GM21447 (cell line): ENCODE data around the gene ACTL10.
"Not testable (repeated sequence)": the region's sequence is repeated elsewhere in the genome, so short reads cannot be mapped to it uniquely, and the experiment has no call there.

Experiments
- ATAC-seq: cut with Tn5 transposase; IDR thresholded peaks from one replicate; pipeline ENCODE4 v1.9.1; 2021; ENCODE audit not compliant: unreplicated experiment

Gene ACTL10

GRCh38 chr20:33666293-33667244 lies at the start of gene ACTL10:
Gene ACTL10, plus strand, starts transcription at chr20:33666943. Its CDS starts 555 bp downstream, at chr20:33667498.
- ATAC-seq, result peak; percentile 70

- no peak for ATAC-seq
Measured at GRCh38 chr20:33621717-33622400, 44.9 kb upstream of the ACTL10 start.

DNA sequence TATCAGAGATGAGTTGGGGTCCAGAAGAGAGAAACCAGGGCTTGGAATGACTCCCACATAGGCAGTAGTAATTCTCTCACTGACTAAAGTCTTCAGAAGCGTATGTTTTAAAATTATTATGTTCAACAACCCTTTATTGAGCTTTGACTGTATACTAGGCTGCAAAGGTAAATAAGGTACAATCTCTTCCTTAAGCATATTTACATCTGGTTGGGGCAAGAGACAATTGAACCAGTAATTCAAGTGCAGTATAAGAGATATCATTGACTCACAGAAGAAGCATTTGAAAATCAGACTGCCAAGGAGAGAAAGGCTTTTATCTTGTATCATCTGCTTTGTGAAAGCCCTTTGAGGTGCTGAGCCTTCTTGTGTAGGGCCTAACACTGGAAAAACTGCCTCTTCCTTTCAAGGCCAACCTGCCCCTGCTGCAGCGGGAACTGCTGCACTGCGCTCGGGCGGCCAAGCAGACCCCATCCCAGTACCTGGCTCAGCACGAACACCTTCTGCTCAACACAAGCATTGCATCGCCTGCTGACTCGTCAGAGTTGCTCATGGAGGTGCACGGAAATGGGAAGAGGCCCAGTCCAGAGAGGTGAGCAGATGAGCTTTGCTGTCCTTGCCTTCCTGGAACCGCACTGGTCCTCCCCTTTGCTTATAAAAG lies 43.9 kb upstream of the ACTL10 start:
- ATAC-seq, result no peak

DNA sequence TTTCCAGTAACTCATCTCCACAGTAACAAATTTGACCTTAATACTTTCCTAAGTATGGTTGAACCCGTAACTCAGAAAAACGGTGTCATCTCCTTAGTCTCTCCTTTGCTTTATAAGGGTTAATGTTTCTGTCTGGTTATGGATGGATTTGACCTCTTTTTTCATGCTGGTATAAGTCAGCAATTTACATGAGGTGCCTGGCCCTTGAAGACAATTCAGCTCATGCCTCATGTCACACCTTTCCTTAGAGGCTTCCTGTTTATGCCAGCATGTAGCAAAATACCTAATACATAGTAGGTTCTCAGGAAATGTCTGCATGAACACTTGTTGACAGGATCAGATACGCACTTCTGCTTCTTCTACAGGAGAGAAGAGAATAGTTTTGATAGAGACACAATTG lies 42.3 kb upstream of the ACTL10 start:
- no peak for ATAC-seq

DNA sequence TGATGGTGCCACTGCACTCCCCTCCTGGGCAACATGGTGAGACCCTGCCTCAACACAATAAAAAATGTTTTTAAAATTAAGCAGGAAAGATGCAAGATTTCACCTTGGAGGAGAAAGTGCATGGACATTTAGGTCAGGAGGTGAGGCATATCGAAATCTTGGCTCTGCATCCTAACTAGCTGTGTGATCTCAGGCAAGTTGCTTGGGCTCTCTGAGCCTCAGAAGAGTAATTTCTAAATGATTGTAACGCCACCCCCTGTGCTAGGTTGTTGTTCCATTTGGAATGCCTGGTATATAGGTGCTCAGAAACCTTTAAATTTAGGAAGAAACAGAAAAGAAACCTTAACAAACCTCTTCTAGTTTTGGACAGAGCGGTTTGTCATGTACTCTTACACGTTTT lies 40.6 kb upstream of the ACTL10 start:
- no peak for ATAC-seq

GRCh38 chr20:33627577-33628216 lies 39.0 kb upstream of the ACTL10 start:
- ATAC-seq, result no peak

DNA sequence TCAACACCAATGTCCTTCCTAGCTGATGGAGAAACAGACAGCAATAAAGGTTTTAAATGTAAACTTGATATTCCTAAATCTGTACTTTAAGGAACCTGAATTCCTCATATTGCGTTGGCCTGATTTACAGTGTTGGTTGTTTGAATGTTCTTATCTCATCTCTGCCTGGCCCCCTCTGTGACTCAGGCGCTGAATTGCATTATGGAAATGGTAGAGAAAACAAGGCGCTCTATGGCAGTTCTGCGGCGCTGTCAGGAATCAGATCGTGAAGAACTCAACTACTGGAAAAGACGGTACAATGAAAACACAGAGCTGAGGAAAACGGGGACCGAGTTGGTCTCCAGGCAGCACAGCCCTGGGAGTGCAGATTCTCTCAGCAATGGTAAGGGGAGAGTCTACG lies 37.2 kb upstream of the ACTL10 start:
- no peak for ATAC-seq

DNA sequence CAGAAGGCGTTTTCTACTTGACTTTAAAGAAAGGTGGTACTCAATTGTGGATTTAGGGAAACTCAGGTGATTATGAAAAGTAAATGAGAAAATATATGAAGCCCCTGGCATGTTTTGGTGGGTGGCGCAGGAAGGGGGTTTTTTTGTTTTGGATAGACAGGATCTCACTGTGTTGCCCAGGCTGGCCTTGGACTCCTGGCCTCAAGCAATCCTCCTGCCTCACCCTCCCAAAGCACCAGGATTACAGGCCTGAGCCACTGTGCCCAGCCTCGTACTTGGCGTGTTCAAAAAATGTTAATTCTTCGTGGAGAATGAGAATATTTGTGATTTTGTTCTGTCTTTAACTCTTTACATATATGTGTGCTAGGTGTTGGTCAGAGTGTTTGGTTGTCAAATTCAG lies 36.8 kb upstream of the ACTL10 start:
- no peak for ATAC-seq

DNA sequence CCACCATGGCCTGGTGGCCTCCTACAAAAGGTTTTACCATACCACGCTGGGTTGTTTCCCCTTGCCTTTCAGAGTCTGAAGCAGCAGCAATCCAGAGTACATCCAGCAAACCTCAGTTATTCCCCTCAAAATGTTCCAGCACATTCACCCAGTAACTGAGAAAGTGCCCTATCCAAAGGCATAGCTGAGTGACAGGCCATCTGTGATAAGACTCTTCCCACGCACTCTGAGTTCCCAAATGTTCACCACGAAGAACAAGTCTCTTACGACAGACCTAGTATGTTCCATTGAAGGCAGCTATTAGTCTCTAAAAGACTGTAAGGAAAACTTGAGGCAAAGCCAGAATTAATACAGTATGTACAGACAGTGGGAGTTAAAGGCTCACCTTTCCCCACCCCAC lies 36.2 kb upstream of the ACTL10 start:
- no peak for ATAC-seq

DNA sequence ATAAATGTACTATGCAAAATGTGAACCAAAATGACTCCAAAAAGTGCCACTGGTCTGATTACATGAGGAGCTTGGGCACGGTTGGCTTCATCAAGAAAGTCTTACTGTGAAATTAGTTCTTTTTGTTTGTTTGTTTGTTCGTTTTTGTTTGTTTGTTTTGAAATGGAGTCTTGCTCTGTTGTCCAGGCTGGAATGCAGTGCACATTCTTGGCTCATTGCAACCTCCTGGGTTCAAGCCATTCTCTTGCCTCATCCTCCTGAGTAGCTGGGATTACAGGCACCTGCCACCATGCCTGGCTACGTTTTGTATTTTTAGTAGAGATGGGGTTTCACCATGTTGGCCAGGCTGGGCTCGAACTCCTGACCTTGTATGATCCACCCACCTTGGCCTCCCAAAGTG lies 34.8 kb upstream of the ACTL10 start:
- ATAC-seq, result not testable (repeated sequence)

DNA sequence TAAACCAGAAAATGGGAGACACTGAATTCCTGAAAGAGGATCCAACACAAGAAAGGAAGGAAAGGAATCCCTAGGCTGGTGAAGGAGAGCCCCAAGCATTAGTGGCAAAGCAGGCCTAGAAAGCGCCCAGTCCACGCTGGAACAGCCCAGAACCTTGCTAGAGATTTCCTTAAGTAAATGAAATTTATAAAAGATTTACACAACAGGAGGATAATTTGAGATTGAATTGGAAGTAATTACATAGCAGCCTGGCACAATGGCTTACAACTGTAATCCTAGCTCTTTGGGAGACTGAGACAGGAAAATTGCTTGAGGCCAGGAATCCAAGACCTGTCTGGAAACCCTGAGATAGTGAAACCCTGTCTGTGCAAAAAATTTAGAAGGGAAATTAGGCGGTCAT lies 31.4 kb upstream of the ACTL10 start:
- no peak for ATAC-seq

DNA sequence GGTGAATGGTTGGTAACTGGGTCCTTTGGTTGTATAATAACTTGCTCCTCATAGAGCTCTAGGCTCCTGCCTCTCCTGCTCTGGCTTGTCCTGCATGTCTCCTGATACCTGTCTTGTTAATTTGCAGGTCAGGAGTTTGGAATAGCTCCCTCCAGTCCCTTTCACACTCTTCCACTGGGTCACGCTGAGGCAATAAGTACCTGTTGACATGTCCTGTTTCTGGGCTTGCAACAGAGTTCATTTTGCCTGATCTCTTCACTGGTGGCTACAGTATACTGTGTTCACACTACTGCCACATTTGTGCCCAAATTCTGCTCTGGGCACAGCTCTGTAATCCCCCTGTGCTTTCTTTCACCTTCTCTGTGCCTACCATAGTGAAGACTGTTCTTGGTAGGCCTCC lies 30.0 kb upstream of the ACTL10 start:
- ATAC-seq, result no peak

GRCh38 chr20:33640287-33640686 lies 26.5 kb upstream of the ACTL10 start:
- no peak for ATAC-seq

DNA sequence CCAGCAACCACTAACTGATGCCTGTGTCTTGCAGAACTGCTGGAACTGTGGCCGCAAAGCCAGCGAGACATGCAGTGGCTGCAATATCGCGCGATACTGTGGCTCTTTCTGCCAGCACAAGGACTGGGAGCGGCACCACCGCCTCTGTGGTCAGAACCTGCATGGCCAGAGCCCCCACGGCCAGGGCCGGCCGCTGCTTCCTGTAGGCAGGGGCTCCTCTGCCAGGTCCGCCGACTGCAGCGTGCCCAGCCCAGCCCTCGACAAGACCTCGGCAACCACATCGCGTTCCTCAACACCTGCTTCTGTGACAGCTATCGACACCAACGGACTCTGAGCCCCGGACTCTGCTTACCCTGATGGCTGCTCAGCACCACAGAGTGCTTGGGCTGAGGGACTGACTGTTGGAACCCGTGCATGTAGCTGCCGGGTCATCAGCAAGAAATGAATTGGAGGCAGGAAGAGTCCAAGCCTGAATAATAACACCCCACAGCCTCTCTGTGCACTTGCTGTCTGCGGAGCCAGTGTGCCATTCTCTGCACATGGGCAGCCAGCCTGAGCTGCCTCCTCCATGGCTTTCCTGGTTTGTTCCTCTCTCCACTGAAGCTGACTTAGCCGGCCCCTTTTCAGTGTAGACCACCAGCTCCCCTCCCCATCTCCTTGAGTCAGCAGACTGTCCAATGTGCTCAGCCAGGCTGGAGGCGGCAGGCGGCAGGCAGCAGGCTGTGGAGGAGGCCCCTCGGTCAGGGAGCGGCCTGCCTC lies 22.3 kb upstream of the ACTL10 start:
- no peak for ATAC-seq

- ATAC-seq, result no peak
Measured at GRCh38 chr20:33645072-33645358, 21.7 kb upstream of the ACTL10 start.

DNA sequence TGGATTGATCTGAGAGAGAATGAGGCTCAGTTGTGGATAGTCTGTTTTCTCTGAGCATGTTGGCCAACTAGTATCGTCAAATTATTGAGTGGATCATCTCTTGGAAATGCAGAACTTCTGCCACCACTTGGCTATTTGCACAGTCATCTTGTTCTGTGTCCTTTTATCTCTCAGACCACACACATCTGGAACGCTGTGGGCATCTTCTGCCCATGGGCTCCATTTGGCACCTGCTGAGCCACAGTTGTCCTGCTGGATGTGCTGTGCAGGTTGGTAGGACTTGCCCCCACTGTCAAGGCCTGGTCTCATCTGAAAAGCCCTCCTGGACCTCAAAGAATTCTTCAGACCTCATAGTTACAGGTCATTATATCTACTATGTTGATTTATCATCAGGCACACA lies 21.3 kb upstream of the ACTL10 start:
- ATAC-seq, result no peak

GRCh38 chr20:33646191-33646590 lies 20.6 kb upstream of the ACTL10 start:
- no peak for ATAC-seq

DNA sequence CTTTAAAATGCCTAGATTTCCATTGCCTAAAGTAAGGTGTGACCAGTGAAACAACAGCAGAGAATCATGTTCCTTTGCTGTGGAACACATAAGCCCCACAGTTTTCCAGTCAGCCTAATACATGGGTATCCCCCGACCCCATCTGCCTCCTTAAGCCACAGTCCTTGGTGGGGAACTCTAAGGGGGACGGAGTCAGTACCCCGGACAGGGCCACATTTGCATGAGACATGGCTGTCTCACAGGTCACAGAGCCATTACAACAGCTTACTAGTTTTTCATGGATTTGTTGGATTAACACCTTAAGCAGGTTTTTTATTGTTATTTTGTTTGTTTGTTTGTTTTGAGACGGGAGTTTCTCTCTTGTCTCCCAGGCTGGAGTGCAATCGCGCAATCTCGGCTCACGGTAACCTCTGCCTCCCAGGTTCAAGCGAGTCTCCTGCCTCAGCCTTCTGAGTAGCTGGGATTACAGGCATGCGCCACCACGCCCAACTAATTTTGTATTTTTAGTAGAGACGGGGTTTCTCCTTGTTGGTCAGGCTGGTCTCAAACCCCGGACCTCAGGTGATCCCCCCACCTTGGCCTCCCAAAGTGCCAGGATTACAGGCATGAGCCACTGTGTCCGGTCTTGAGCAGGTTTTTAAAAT lies 19.7 kb upstream of the ACTL10 start:
- not testable (repeated sequence) for ATAC-seq

- ATAC-seq, result peak; percentile 53
Measured at GRCh38 chr20:33647603-33648395, 18.9 kb upstream of the ACTL10 start.
